Body of pancreas (tissue), 4 donors: Measurements from ENCODE around the gene DNAH11.

Source experiments
- CTCF ChIP-seq, 7 experiments: fragments of 450-650 bp in 4 of 7; fragments of 200-600 bp in 3 of 7; sonication (generic) in 3 of 7; IDR thresholded peaks; one replicate each; pipeline ENCODE4 v1.5.1; 2016 to 2019; ENCODE audit warnings: antibody characterized with exemption in 7 of 7
- POLR2A ChIP-seq, 3 donors: fragments of 450-650 bp; IDR thresholded peaks; one replicate each; pipeline ENCODE4 v1.6.1; 2016; ENCODE audit warnings: antibody characterized with exemption in 3 of 3, mild to moderate bottlenecking in 2 of 3

- no peak for TF ChIP-seq CTCF (IDR thresholded peaks at IDR 0.05)
- no peak for TF ChIP-seq POLR2A (IDR thresholded peaks at IDR 0.05)
Measured at GRCh38 chr7:21758286-21758685, 215.4 kb downstream of the DNAH11 start.
